ENCODE results near the gene PNPLA6.

The PNPLA6 gene

DNA sequence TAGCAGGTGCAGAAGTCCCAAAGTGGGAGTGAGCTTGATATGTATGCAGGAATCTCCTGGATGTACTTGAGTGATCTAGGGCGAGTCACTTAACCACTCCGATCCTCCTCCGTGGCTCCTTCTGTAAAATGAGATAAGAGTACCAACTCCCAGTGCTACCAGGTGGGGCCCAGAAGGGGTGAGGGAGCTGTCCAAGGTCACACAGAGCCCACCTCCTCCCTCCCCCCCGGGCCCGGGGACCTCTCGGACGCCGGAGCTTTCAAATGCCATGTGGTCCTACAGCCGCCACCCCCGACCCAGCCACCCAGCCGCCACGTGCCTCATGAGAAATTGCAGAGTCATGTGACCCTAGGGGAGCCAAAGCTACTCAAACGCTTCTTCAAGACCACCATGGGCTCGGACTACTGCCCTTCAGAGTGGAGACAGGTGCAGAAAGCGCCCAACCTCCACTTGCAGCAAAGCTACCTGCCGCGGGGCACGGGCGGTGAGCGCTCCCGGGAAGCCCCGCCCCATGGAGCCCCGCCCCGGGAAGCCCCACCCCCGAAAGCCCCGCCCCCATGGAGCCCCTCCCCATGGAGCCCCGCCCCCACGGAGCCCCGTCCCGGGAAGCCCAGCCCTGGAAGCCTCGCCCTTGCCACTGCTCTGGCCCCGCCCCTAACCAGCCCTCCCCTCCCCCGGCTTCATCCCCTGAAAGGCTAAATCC, 29.7 kb upstream of the PNPLA6 start:
- TF ChIP-seq, protein P1, sequence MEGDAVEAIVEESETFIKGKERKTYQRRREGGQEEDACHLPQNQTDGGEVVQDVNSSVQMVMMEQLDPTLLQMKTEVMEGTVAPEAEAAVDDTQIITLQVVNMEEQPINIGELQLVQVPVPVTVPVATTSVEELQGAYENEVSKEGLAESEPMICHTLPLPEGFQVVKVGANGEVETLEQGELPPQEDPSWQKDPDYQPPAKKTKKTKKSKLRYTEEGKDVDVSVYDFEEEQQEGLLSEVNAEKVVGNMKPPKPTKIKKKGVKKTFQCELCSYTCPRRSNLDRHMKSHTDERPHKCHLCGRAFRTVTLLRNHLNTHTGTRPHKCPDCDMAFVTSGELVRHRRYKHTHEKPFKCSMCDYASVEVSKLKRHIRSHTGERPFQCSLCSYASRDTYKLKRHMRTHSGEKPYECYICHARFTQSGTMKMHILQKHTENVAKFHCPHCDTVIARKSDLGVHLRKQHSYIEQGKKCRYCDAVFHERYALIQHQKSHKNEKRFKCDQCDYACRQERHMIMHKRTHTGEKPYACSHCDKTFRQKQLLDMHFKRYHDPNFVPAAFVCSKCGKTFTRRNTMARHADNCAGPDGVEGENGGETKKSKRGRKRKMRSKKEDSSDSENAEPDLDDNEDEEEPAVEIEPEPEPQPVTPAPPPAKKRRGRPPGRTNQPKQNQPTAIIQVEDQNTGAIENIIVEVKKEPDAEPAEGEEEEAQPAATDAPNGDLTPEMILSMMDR (IDR thresholded peaks at IDR 0.05; ENCODE audit: borderline replicate concordance, control extremely low read depth, extremely low read depth, insufficient read depth, missing control alignments): no peak
- peak; percentile 80 for DNase-seq (ENCODE audit: low spot score)
- in situ Hi-C loops (cut with MboI; ENCODE audit: low sequenced_read_pairs, unreplicated experiment): no loop called here

DNA sequence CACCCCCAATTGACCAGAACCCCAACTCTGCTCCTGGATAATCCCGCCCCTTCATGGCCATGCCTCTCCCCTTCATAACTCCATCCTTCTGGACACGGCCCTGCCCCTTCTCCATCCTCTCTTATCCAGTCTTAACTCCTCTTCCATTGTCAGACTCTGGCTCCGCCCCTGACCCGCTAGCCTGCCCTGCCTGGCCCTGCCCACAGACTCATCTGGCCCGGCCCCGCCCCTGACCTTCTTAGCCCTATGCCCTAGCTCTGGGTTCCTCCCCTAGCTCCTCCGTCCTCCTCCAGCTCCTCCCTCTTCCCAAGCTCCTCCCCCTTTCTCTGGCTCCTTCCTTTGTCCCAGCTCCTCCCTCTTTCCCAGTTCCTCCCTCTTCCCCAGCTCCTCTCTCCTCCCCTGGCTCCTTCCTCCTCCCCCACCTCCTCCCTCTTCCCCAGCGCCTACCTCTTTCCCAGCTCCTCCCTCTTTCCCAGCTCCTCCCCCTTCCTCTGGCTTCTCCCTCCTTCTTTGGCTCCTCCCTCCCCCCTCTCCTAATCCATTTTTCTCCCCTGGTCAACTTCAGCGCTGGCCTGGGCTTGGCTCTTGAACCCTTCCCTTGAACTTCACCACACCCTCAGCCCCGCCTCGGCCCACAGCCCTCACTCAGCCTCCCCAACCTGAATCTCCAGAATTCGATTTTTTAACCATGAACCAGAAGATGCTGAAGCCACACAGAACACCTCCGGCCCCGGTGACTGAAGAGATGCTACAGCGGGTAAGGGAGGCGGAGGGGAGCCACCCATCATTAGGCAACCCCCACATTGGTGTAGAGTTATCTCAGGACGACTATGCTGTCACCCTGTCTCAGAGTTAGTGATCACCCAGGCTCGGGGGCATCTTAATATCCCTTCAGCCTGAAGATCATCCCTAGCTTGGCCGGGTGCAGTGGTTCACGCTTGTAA, 28.9 kb upstream of the PNPLA6 start:
- DNase-seq (ENCODE audit: low spot score): peak; percentile 75
- in situ Hi-C loops (cut with MboI; ENCODE audit: low sequenced_read_pairs, unreplicated experiment): no loop called here

DNA sequence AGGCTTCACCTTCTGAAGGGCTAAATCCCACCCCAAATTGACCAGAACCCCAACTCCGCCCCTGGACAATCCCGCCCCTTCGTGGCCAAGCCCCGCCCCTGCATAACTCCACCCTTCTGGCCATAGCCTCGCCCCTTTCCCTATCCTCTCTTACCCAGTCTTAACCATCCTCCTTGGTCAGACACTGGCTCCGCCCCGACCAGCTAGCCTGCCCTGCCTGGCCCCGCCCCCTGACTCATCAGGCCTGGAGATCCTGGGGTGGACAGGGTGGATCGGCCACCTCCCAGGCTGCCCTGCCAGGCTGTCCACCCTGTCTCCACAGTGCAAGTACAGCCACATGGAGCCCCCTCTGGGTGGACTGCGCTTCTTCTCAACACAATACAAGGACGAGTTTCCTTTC, 27.6 kb upstream of the PNPLA6 start:
- peak; percentile 47 for DNase-seq (ENCODE audit: low spot score)
- in situ Hi-C loops (cut with MboI; ENCODE audit: low sequenced_read_pairs, unreplicated experiment): no loop called here
- TF ChIP-seq, protein P1 (IDR thresholded peaks at IDR 0.05; ENCODE audit: borderline replicate concordance, control extremely low read depth, extremely low read depth, insufficient read depth, missing control alignments): no peak

More for the DNA sequence above, 28.9 kb upstream of the PNPLA6 start:
- TF ChIP-seq, protein P1 (IDR thresholded peaks at IDR 0.05; ENCODE audit: borderline replicate concordance, control extremely low read depth, extremely low read depth, insufficient read depth, missing control alignments): no peak

DNA sequence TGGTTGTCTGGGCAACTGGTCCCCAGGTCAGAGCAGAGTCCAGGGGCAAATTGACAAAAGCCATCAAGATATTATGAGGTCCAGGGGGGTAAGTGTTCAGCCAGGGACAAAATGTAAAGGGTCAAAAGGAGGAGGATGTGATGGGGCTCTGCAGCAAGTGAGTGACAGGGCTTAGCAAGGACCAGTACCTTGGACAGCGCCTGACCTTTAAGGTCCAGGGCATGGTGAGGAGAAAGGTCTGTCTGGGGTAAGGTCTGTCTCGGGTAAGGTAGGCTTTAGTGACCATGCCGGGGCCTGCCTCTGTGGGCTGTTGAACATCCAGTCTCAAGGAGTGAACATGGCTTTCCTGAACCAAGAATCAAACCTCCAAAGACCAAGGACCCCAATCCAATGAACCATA, 25.9 kb upstream of the PNPLA6 start:
- DNase-seq (ENCODE audit: low spot score): no peak
- in situ Hi-C loops (cut with MboI; ENCODE audit: low sequenced_read_pairs, unreplicated experiment): no loop called here
- TF ChIP-seq, protein P1 (IDR thresholded peaks at IDR 0.05; ENCODE audit: borderline replicate concordance, control extremely low read depth, extremely low read depth, insufficient read depth, missing control alignments): no peak

DNA sequence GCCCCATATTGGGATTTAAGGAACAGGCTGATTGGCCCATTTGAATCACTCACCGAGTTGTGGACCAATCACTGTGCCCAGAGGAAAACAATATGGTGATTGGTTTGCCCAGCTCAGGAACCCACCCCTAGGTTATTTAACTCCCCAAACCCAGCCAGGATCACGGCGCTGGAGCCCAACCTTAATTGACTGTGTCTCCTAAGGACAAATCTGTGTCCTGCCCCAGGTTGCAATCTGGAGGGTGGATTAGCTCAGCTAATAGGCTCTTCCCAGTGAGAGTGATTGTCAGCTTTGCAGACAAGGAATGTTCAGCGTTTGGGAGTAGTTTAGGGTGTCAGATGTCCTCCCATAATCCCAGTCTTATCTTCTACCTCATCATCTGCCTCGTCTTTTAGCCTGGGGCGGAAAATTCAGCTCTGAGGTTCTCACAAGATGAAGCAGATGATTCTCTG, 23.1 kb upstream of the PNPLA6 start:
- TF ChIP-seq, protein P1 (IDR thresholded peaks at IDR 0.05; ENCODE audit: borderline replicate concordance, control extremely low read depth, extremely low read depth, insufficient read depth, missing control alignments): no peak
- no peak for DNase-seq (ENCODE audit: low spot score)
- in situ Hi-C loops (cut with MboI; ENCODE audit: low sequenced_read_pairs, unreplicated experiment): no loop called here

DNA sequence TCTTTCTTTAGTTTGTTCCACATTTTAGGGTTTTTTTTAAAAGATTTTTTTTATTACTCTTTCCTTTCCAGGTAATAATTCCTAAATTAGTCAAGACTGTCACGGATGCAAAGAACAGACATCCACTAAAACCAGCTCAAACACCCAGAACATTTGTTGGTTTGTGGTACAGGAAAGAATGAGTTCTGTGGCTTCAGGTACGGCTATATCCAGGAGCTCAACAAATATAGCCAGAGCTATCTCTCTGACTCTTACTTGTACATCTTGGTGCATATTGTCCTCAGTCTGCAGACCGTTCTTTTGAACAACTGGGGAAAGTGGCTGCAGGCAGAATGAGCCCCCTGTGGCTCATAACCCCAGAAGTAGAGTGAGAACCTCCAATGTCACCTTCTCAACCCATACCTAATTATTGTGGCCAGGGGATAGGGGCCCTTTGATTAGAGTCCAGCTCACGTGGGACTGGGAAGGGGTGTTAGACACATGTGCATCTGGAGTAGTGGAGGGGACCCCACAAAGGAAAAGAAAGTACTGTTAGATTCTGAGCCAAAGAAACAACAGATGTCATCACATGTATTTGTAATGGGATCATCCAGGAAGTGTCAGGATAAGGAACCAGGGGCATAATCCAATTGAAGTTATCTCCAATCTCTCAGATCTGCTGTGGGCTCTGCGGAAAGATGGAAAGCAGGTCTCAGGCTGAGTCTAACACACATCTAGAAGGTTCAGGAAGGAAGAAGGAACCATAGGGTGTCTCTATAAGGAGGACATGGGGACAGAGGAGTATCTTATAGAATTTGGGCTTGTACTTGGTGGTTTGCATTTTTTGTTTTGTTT, 21.5 kb upstream of the PNPLA6 start:
- DNase-seq (ENCODE audit: low spot score): no peak
- TF ChIP-seq, protein P1 (IDR thresholded peaks at IDR 0.05; ENCODE audit: borderline replicate concordance, control extremely low read depth, extremely low read depth, insufficient read depth, missing control alignments): no peak
- in situ Hi-C loops (cut with MboI; ENCODE audit: low sequenced_read_pairs, unreplicated experiment): no loop called here
